OCI-LY7 (cell line): ENCODE data around the gene WASF2.

ENCODE experiments used
- EZH2phosphoT487 ChIP-seq: fragments of 200-600 bp; sonication (generic); IDR thresholded peaks from 2 replicates; pipeline ENCODE4 v1.6.1; 2018; ENCODE audit warnings: low read depth, borderline replicate concordance, mild to moderate bottlenecking, mixed run types, antibody characterized with exemption, low read length, moderate library complexity, mixed read lengths
- TF ChIP-seq, protein P1 (sequence below): fragments of 200-600 bp; sonication (generic); conservative IDR thresholded peaks from 2 replicates; pipeline ENCODE4 v1.5.1; 2014; ENCODE audit warnings: mild to moderate bottlenecking, antibody characterized with exemption, low read length, moderate library complexity, mixed read lengths

DNA sequence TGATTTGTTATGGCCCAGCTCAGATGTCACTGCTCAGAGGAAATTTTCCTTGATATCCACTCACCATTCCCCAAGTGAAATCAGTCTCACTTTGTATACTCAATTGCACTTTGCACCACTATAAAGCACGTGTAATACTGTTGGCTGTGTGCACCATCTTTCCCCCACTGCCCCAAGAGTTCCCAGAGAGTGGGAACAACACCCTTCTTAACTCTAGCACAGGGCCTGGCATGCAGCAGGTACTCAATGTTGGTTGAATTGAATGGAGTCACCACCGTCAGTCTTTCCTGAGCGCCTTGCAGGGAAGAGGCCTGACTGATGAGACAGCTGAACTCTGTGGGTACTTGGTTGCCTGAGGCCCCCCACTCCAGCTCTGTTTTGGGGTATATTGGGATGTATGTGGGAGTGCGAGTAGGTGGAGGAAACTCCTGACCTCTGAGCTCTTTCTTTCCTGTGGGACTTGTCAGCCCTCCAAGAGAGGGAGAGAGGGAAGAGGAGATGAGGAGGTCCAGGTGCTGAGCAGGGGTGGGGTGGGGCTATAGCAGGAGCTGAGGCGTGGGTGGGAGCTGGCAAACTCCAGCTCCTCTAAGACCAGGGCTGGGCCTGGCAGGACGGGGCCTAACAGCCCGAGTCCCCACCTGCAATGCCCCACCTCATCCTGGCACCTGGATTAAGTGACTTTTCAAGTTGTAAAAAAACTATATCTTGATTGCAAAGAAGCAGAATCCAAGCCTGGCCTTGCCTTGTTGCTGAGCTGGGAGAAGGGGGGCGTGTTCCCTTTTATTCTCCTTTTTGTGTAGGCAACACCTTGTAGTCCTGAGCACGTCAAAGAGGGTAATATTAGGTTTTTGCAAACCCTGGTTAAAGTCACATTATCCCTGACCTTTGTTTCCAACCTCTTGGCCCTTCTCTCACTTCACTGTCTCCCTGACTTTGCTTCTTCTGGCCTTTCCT lies 19.4 kb upstream of the WASF2 start:
- TF ChIP-seq, protein P1, sequence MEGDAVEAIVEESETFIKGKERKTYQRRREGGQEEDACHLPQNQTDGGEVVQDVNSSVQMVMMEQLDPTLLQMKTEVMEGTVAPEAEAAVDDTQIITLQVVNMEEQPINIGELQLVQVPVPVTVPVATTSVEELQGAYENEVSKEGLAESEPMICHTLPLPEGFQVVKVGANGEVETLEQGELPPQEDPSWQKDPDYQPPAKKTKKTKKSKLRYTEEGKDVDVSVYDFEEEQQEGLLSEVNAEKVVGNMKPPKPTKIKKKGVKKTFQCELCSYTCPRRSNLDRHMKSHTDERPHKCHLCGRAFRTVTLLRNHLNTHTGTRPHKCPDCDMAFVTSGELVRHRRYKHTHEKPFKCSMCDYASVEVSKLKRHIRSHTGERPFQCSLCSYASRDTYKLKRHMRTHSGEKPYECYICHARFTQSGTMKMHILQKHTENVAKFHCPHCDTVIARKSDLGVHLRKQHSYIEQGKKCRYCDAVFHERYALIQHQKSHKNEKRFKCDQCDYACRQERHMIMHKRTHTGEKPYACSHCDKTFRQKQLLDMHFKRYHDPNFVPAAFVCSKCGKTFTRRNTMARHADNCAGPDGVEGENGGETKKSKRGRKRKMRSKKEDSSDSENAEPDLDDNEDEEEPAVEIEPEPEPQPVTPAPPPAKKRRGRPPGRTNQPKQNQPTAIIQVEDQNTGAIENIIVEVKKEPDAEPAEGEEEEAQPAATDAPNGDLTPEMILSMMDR, result no peak
- TF ChIP-seq EZH2phosphoT487, result no peak
